ENCODE measurements around the gene DACH2. TPM values are rescaled to one million over a fixed set of nuclear protein-coding genes. Genes with fewer than 3 reads are reported as not detected.

Gene DACH2
- polyA plus RNA-seq, 6 donors from 2014 or later, result 0.24 to 2.5 (median 1.0) TPM; not detected in 3

DNA sequence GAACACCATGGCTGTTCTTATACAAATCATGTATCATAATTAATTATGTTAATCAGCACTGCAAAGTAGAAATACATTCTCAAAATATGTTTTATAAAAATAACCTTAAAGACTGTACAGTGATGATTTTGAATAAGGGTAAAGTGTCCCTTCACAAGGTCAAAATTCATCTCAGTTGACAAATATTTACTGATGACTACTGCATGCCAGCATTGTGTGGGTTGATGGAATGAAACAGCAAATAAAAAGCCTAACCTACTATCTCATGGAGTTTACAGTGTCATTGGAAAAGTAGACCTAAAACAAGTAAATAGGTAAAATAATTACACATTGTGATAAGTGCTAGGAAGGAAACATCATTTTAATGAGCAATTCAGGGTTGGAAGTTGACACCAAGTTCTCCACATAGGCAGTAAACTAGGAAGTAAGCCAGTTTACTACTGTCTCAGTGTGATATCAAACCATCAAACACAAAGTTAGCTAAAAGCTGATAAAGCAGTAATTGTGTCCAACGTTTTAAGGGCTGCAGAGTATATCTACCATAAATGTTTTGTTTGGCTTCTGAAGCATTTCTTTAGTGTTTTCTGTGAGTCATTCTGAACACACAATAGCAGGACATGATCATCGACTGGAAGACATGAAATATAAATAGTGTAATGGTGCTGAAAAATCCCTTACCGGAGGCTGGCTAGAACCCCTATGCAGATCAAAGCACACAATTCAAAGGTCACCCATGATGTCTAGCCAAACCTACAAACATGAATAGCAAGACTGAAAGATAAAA, 221.8 kb downstream of the DACH2 start:
- Mint-ChIP-seq H3K27ac (no peak overlapping the region), H3K9me3 (peaks cover 0 to 8% (median 0%) of the 10 kb centered on the region in 7 donors), H3K27me3 (no peaks in the 10 kb centered on the region), H3K36me3 (no peaks in the 10 kb centered on the region), H3K4me1 (no peaks in the 10 kb centered on the region), H3K4me3 (no peak overlapping the region)
- DNase-seq, result no peak
- ATAC-seq (ENCODE audit: low read depth in 2 of 2), result no peak

GRCh38 chrX:86370927-86371326, 222.7 kb downstream of the DACH2 start:
- H3K27me3 Mint-ChIP-seq, result no peaks in the 10 kb centered on the region
- H3K9me3 Mint-ChIP-seq, result peaks cover 0 to 8% (median 0%) of the 10 kb centered on the region in 7 donors
- H3K4me3 Mint-ChIP-seq, result no peak overlapping the region
- H3K4me1 Mint-ChIP-seq, result no peaks in the 10 kb centered on the region
- H3K36me3 Mint-ChIP-seq, result no peaks in the 10 kb centered on the region
- no peak overlapping the region for H3K27ac Mint-ChIP-seq
- no peak for ATAC-seq (ENCODE audit: low read depth in 2 of 2)
- no peak for DNase-seq

DNA sequence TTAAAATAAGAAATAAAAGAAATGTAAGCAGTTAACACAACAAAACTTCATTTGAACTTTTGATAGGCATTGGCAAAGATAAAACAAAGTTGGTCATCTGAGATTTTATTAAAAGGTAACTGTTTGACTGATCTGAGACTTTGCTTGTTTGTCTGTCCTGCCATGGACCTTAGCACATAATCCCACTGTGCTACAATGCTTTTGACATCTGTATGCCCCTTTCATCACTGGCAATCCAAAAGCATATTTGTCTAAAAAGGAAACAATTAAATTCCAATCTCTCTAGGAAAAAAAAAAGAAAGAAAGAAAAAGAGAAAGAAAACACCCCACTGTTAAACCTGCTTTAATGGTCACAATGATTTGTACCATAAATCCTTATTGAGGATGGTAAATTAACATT, 231.0 kb downstream of the DACH2 start:
- peaks cover 0 to 4% (median 0%) of the 10 kb centered on the region in 7 donors for H3K9me3 Mint-ChIP-seq
- no peak for DNase-seq
- no peaks in the 10 kb centered on the region for H3K27me3 Mint-ChIP-seq
- ATAC-seq (ENCODE audit: low read depth in 2 of 2), result no peak
- H3K4me3 Mint-ChIP-seq, result no peak overlapping the region
- no peaks in the 10 kb centered on the region for H3K36me3 Mint-ChIP-seq
- no peaks in the 10 kb centered on the region for H3K4me1 Mint-ChIP-seq
- H3K27ac Mint-ChIP-seq, result peak overlapping the region in 1 of 6 donors; percentile 15

GRCh38 chrX:86383681-86384540, 235.7 kb downstream of the DACH2 start:
- Mint-ChIP-seq H3K4me1 (no peaks in the 10 kb centered on the region), H3K9me3 (peaks cover 0 to 4% (median 0%) of the 10 kb centered on the region in 7 donors), H3K4me3 (no peak overlapping the region), H3K27ac (no peak overlapping the region), H3K27me3 (no peaks in the 10 kb centered on the region), H3K36me3 (no peaks in the 10 kb centered on the region)
- ATAC-seq (ENCODE audit: low read depth in 2 of 2), result no peak
- DNase-seq, result no peak

DNA sequence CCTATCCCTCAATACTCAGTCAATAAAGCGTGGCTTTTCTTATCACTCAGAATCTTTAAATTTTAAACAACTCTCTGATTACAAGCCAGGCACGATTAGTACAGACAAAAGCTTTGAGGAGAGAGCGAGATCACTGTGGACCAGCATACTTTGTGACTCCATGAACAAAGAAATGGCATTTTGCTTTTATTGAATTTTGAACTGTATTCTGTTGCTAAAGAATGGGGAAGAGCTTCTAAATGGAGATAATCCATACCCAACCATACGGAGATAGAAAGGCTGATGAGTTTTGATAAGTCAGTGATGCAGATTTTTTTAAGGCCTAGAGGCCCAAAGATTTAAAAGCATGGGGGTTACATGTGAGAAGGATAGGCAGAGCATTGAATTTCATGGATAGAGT, 259.1 kb downstream of the DACH2 start:
- H3K27ac Mint-ChIP-seq, result no peak overlapping the region

GRCh38 chrX:86421771-86422170, 273.5 kb downstream of the DACH2 start:
- no peak for DNase-seq
- ATAC-seq (ENCODE audit: low read depth in 2 of 2), result no peak
- no peak overlapping the region for H3K27ac Mint-ChIP-seq
- H3K4me1 Mint-ChIP-seq, result no peaks in the 10 kb centered on the region
- H3K4me3 Mint-ChIP-seq, result no peak overlapping the region
- H3K9me3 Mint-ChIP-seq, result peaks cover 0 to 15% (median 4%) of the 10 kb centered on the region in 7 donors
- H3K36me3 Mint-ChIP-seq, result peaks cover 0 to 4% of the 10 kb centered on the region in 2 donors
- no peaks in the 10 kb centered on the region for H3K27me3 Mint-ChIP-seq

More for the DNA sequence above, 259.1 kb downstream of the DACH2 start:
- Mint-ChIP-seq H3K36me3 (no peaks in the 10 kb centered on the region), H3K27me3 (no peaks in the 10 kb centered on the region), H3K9me3 (peaks cover 0 to 9% (median 4%) of the 10 kb centered on the region in 7 donors), H3K4me3 (no peak overlapping the region), H3K4me1 (no peaks in the 10 kb centered on the region)
- DNase-seq (no peak), ATAC-seq (ENCODE audit: low read depth in 2 of 2) (no peak)

DNA sequence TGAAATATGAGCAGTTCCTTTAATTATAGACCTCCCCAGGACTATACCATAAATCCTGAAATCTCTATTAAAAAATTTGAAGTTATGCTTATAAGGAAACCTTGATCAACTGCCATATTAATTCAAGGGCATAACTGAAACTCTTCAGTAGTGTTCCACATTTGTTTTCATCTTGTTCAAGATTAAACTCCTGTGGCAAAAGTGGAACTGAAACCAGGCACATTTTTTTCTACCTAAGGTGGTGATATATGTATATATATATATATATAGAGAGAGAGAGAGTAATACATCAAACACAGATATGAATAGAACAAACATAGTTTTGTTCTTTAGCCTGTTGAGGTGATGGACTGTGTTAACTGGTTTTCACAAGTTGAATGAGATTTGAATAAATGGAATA, 287.9 kb downstream of the DACH2 start:
- Mint-ChIP-seq H3K27me3 (no peaks in the 10 kb centered on the region), H3K27ac (no peak overlapping the region), H3K4me1 (no peaks in the 10 kb centered on the region), H3K9me3 (peaks cover 0 to 8% (median 5%) of the 10 kb centered on the region in 7 donors), H3K36me3 (no peaks in the 10 kb centered on the region), H3K4me3 (no peak overlapping the region)
- ATAC-seq (ENCODE audit: low read depth in 2 of 2) (no peak), DNase-seq (no peak)

- ATAC-seq (ENCODE audit: low read depth in 2 of 2), result no peak
- peaks cover 0 to 10% (median 5%) of the 10 kb centered on the region in 7 donors for H3K9me3 Mint-ChIP-seq
- H3K27me3 Mint-ChIP-seq, result no peaks in the 10 kb centered on the region
- H3K27ac Mint-ChIP-seq, result no peak overlapping the region
- no peak overlapping the region for H3K4me3 Mint-ChIP-seq
- H3K36me3 Mint-ChIP-seq, result no peaks in the 10 kb centered on the region
- DNase-seq, result no peak
- no peaks in the 10 kb centered on the region for H3K4me1 Mint-ChIP-seq
These were observed 307.2 kb downstream of the DACH2 start for GRCh38 chrX:86455495-86455894.

GRCh38 chrX:86460760-86461159, 312.5 kb downstream of the DACH2 start:
- Mint-ChIP-seq H3K27ac (no peak overlapping the region), H3K4me3 (no peak overlapping the region), H3K9me3 (peaks cover 0 to 18% (median 2%) of the 10 kb centered on the region in 7 donors), H3K27me3 (no peaks in the 10 kb centered on the region), H3K4me1 (no peaks in the 10 kb centered on the region), H3K36me3 (no peaks in the 10 kb centered on the region)
- DNase-seq (no peak), ATAC-seq (ENCODE audit: low read depth in 2 of 2) (no peak)

GRCh38 chrX:86504297-86504696, 356.0 kb downstream of the DACH2 start:
- ATAC-seq (ENCODE audit: low read depth in 2 of 2) (no peak), DNase-seq (no peak)
- Mint-ChIP-seq H3K36me3 (no peaks in the 10 kb centered on the region), H3K27me3 (no peaks in the 10 kb centered on the region), H3K4me3 (no peak overlapping the region), H3K9me3 (peaks cover 0 to 7% (median 0%) of the 10 kb centered on the region in 7 donors), H3K27ac (no peak overlapping the region), H3K4me1 (no peaks in the 10 kb centered on the region)

DNA sequence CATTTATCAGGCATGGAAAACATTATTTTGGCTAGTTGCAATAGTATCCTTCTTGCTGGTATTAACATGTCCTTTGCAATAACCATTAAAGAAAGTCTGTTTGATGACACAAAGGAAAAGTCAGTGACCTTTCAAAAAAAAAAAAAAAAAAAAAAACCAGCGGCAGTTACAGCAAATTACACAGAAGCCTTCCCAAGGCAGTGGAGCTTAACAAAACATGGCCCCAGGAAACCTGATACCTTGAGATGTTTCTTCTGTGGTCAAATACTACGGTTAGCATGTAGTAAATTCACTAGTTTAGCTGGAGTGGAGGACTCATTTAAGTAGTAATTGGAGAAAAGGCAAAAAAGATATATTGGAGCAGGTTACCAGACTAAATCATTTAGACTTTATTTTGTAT, 359.1 kb downstream of the DACH2 start:
- Mint-ChIP-seq H3K27me3 (no peaks in the 10 kb centered on the region), H3K4me3 (no peak overlapping the region), H3K4me1 (no peaks in the 10 kb centered on the region), H3K9me3 (peaks cover 0 to 4% (median 0%) of the 10 kb centered on the region in 7 donors), H3K27ac (no peak overlapping the region), H3K36me3 (no peaks in the 10 kb centered on the region)
- DNase-seq, result no peak
- no peak for ATAC-seq (ENCODE audit: low read depth in 2 of 2)

GRCh38 chrX:86579777-86580176, 431.5 kb downstream of the DACH2 start:
- no peak for DNase-seq
- Mint-ChIP-seq H3K27me3 (no peaks in the 10 kb centered on the region), H3K9me3 (peaks cover 0 to 20% (median 4%) of the 10 kb centered on the region in 7 donors), H3K36me3 (no peaks in the 10 kb centered on the region), H3K27ac (no peak overlapping the region), H3K4me3 (no peak overlapping the region), H3K4me1 (no peaks in the 10 kb centered on the region)
- no peak for ATAC-seq (ENCODE audit: low read depth in 2 of 2)

GRCh38 chrX:86604607-86605006, 456.4 kb downstream of the DACH2 start:
- Mint-ChIP-seq H3K36me3 (no peaks in the 10 kb centered on the region), H3K4me3 (no peak overlapping the region), H3K4me1 (no peaks in the 10 kb centered on the region), H3K9me3 (peaks cover 2 to 38% (median 12%) of the 10 kb centered on the region in 7 donors), H3K27me3 (no peaks in the 10 kb centered on the region), H3K27ac (no peak overlapping the region)
- no peak for DNase-seq
- no peak for ATAC-seq (ENCODE audit: low read depth in 2 of 2)

- Mint-ChIP-seq H3K36me3 (no peaks in the 10 kb centered on the region), H3K27me3 (no peaks in the 10 kb centered on the region), H3K9me3 (peaks cover 0 to 5% (median 0%) of the 10 kb centered on the region in 7 donors), H3K4me3 (no peak overlapping the region), H3K27ac (no peak overlapping the region), H3K4me1 (no peaks in the 10 kb centered on the region)
- ATAC-seq (ENCODE audit: low read depth in 2 of 2) (no peak), DNase-seq (no peak)
These were observed 548.7 kb downstream of the DACH2 start for GRCh38 chrX:86696951-86697350.

Data from naive B cell (primary cell).